CD14-positive monocyte (primary cell): ENCODE data around the gene ME1. TPM values are rescaled to one million over a fixed set of nuclear protein-coding genes. Genes with fewer than 3 reads are reported as not detected.

ENCODE experiments used
- DNase-seq, 3 donors: peaks; one replicate each; pipeline ENCODE4 v3.0.0-alpha.2; 2011 to 2022
- H2AFZ ChIP-seq: 2 replicates; pipeline ENCODE4 v1.6.0; 2012; ENCODE audit warnings: mild to moderate bottlenecking, low read depth, low read length, inconsistent platforms; ENCODE audit not compliant: insufficient read depth, poor library complexity, severe bottlenecking
- H3K27ac ChIP-seq, 2 donors: 1 replicate in 1 of 2; 2 replicates in 1 of 2; pipeline ENCODE4 v1.5.1; 2012 to 2013; ENCODE audit warnings: low read length in 2 of 2, control low read depth in 1 of 2, inconsistent platforms in 1 of 2, low read depth in 1 of 2, mild to moderate bottlenecking in 1 of 2
- H3K27me3 ChIP-seq, 2 donors: one replicate each; pipeline versions ENCODE4 v1.6.0 to v1.6.1; 2011 to 2013; ENCODE audit warnings: low read length in 2 of 2; ENCODE audit not compliant: control insufficient read depth in 2 of 2, insufficient read depth in 2 of 2
- H3K36me3 ChIP-seq, 2 donors: replicated peaks in 1 of 2; 1 replicate in 1 of 2; 2 replicates in 1 of 2; pipeline versions ENCODE4 v1.5.1 to v1.6.1; 2012 to 2013; ENCODE audit warnings: low read length in 2 of 2, control low read depth in 1 of 2, inconsistent platforms in 1 of 2, mild to moderate bottlenecking in 1 of 2; ENCODE audit not compliant: insufficient read depth in 2 of 2, control insufficient read depth in 1 of 2
- H3K4me1 ChIP-seq, 2 donors: 1 replicate in 1 of 2; 2 replicates in 1 of 2; pipeline versions ENCODE4 v1.5.1 to v1.6.1; 2012 to 2013; ENCODE audit warnings: low read length in 2 of 2, control low read depth in 1 of 2, inconsistent platforms in 1 of 2, mild to moderate bottlenecking in 1 of 2, moderate library complexity in 1 of 2; ENCODE audit not compliant: insufficient read depth in 2 of 2, control insufficient read depth in 1 of 2
- H3K4me2 ChIP-seq: replicated peaks from 2 replicates; pipeline ENCODE3; 2012; ENCODE audit warnings: low read length, moderate library complexity, mild to moderate bottlenecking; ENCODE audit not compliant: poor library complexity, severe bottlenecking; ENCODE audit errors: extremely low read depth
- H3K4me3 ChIP-seq, 3 experiments: fragments of 200-600 bp in 1 of 3; sonication (generic) in 1 of 3; replicated peaks in 1 of 3; 1 replicate in 2 of 3; 2 replicates in 1 of 3; pipeline ENCODE4 v1.5.1; 2011 to 2013; ENCODE audit warnings: low read length in 3 of 3, mild to moderate bottlenecking in 3 of 3, control low read depth in 2 of 3, low read depth in 2 of 3, inconsistent platforms in 1 of 3, moderate library complexity in 1 of 3
- H3K79me2 ChIP-seq: 2 replicates; pipeline ENCODE4 v1.6.0; 2012; ENCODE audit warnings: mild to moderate bottlenecking, control low read depth, inconsistent platforms, low read length, moderate library complexity; ENCODE audit not compliant: insufficient read depth
- H3K9ac ChIP-seq: 2 replicates; pipeline ENCODE4 v1.6.0; 2017; ENCODE audit warnings: low read length, mild to moderate bottlenecking; ENCODE audit not compliant: insufficient read depth, poor library complexity, severe bottlenecking
- H3K9me3 ChIP-seq, 2 donors: replicated peaks in 1 of 2; 1 replicate in 1 of 2; 2 replicates in 1 of 2; pipeline versions ENCODE4 v1.5.1 to v1.6.1; 2012 to 2013; ENCODE audit warnings: low read length in 2 of 2, control low read depth in 1 of 2; ENCODE audit not compliant: control insufficient read depth in 1 of 2, insufficient read depth in 1 of 2
- H4K20me1 ChIP-seq: 2 replicates; pipeline ENCODE4 v1.6.0; 2012; ENCODE audit warnings: mild to moderate bottlenecking, low read length, control low read depth, moderate library complexity; ENCODE audit not compliant: insufficient read depth
- H3K27ac Mint-ChIP-seq, 7 donors: one replicate each; pipeline ENCODE4 v1.8.0; 2020; ENCODE audit warnings: mild to moderate bottlenecking in 7 of 7, mixed read lengths in 7 of 7, moderate library complexity in 6 of 7, inconsistent platforms in 2 of 7
- H3K27me3 Mint-ChIP-seq, 3 donors: one replicate each; pipeline ENCODE4 v1.8.0; 2021 to 2022; ENCODE audit warnings: low read depth in 3 of 3, mild to moderate bottlenecking in 3 of 3, mixed read lengths in 3 of 3, moderate library complexity in 3 of 3, inconsistent platforms in 1 of 3
- H3K36me3 Mint-ChIP-seq, 2 donors: one replicate each; pipeline ENCODE4 v1.8.0; 2020; ENCODE audit warnings: mixed read lengths in 2 of 2, inconsistent platforms in 1 of 2, mild to moderate bottlenecking in 1 of 2
- H3K4me1 Mint-ChIP-seq: one replicate; pipeline ENCODE4 v1.8.0; 2020; ENCODE audit warnings: mild to moderate bottlenecking, mixed read lengths
- H3K4me3 Mint-ChIP-seq, 2 donors: one replicate each; pipeline ENCODE4 v1.8.0; 2020; ENCODE audit warnings: mild to moderate bottlenecking in 2 of 2, mixed read lengths in 2 of 2, moderate library complexity in 1 of 2
- H3K9me3 Mint-ChIP-seq, 7 donors: one replicate each; pipeline ENCODE4 v1.8.0; 2020 to 2022; ENCODE audit warnings: mixed read lengths in 7 of 7, mild to moderate bottlenecking in 6 of 7, moderate library complexity in 6 of 7, inconsistent platforms in 2 of 7
- CTCF ChIP-seq: fragments of 200-600 bp; IDR thresholded peaks from one replicate; pipeline ENCODE4 v1.8.0; 2022; ENCODE audit warnings: antibody characterized with exemption, mild to moderate bottlenecking
- WGBS: methylation state at CpG from one replicate; pipeline ENCODE4 v1.1.5; 2013; ENCODE audit warnings: missing lambda C conversion rate; ENCODE audit not compliant: insufficient coverage; 5-methylcytosine and 5-hydroxymethylcytosine counted together
- intact Hi-C, 2 donors: fragments of 100-400 bp; cut with micrococcal nuclease; formaldehyde crosslinking; loops; one replicate each; pipeline versions ENCODE4 v1.15.0 to v1.15.1; 2023
- polyA plus RNA-seq, 3 donors: library from polyadenylated mRNA; depleted of rRNA in 1 of 3; unstranded in 2 of 3; stranded (reverse) in 1 of 3; fragments of 300-500 nt in 2 of 3; fragments of >200 nt in 1 of 3; fragmentation: Illumina TruSeq in 2 of 3; gene quantifications; 1 replicate in 2 of 3; 2 replicates in 1 of 3; pipeline ENCODE4 v1.2.3, GENCODE V29; 2012 to 2021

ME1 gene
- polyA plus RNA-seq, 3 donors, result 1.3 to 4.0 (median 2.1) TPM

DNA sequence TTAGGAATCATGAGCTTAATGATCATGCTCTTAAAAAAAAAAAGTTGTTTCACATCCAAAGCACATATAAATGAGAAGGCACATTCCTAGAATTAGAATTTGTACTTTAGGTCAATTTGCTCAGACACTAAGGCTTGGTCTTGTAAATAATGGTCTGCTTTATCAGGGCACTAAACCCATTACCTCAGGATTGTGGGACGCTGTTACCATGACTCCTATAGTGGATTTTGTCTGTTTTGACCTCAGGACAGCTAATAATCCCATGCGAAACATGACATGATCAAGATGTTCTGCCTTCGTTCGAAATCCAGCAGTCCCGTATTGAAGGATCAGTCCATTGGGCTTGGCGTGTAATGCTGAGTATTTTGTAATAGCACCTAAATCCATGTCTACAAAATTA is 240.2 kb downstream of the ME1 start:
- peaks cover 25 to 28% of the 10 kb centered on the region in 2 donors for H3K36me3 Mint-ChIP-seq
- no peak overlapping the region for H3K9ac ChIP-seq
- no peak overlapping the region for H3K27ac ChIP-seq
- no peak overlapping the region for H3K4me3 ChIP-seq
- WGBS, result 100% methylated on average over 1 of the region's 6 CpGs
- no peak for TF ChIP-seq CTCF
- H3K4me2 ChIP-seq, result no peak overlapping the region
- H3K36me3 ChIP-seq, result peaks cover 16 to 40% of the 10 kb centered on the region in 2 donors
- H3K9me3 ChIP-seq, result no peaks in the 10 kb centered on the region
- H4K20me1 ChIP-seq, result no peaks in the 10 kb centered on the region
- H3K27me3 ChIP-seq, result peaks cover 0 to 7% of the 10 kb centered on the region in 2 donors
- DNase-seq, result no peak
- peaks cover 14 to 21% of the 10 kb centered on the region in 2 donors for H3K4me1 ChIP-seq
- intact Hi-C loops, result loop anchor here (5.0 to 10.0 kb wide), 2 partner anchors 123 to 946 kb away; partner anchors contain the start of genes DOP1A (in 2 of the 2), UBE3D (in 2 of the 2) and IBTK (in 1 of the 2)
- no peak overlapping the region for H2AFZ ChIP-seq
- no peak overlapping the region for H3K27ac Mint-ChIP-seq
- H3K27me3 Mint-ChIP-seq, result peaks cover 0 to 8% (median 7%) of the 10 kb centered on the region in 3 donors
- H3K9me3 Mint-ChIP-seq, result no peaks in the 10 kb centered on the region
- peaks cover 19% of the 10 kb centered on the region for H3K79me2 ChIP-seq
- H3K4me3 Mint-ChIP-seq, result no peak overlapping the region
- H3K4me1 Mint-ChIP-seq, result peaks cover 18% of the 10 kb centered on the region

DNA sequence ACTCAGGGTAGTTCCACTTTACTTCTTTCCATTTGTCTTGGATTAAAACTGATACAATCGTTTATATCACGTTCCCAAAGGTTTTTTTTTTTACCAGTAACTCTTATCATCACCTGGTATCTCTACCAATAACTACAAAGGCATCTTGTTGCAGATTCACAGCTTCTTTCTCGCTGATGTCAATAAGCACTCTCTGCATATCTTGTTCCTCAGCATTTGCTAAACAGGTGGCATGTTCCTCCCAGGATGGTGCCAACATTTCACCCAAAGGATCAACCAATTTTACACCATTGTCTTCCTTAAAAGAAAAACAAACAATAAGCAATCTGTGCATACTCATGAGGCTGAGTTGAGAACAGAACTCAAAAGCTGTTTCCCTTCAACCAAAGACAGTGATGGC is 242.3 kb downstream of the ME1 start:
- no peak overlapping the region for H3K27ac ChIP-seq
- H3K27me3 ChIP-seq, result no peaks in the 10 kb centered on the region
- H2AFZ ChIP-seq, result no peak overlapping the region
- DNase-seq, result no peak
- peaks cover 10% of the 10 kb centered on the region for H3K4me1 Mint-ChIP-seq
- intact Hi-C loops, result no loop called here
- no peak overlapping the region for H3K4me3 Mint-ChIP-seq
- H3K9ac ChIP-seq, result no peak overlapping the region
- peaks cover 26 to 60% of the 10 kb centered on the region in 2 donors for H3K36me3 ChIP-seq
- TF ChIP-seq CTCF, result no peak
- no peaks in the 10 kb centered on the region for H4K20me1 ChIP-seq
- peaks cover 0 to 1% (median 0%) of the 10 kb centered on the region in 7 donors for H3K9me3 Mint-ChIP-seq
- H3K4me3 ChIP-seq, result no peak overlapping the region
- H3K27ac Mint-ChIP-seq, result no peak overlapping the region
- H3K36me3 Mint-ChIP-seq, result peaks cover 40 to 47% of the 10 kb centered on the region in 2 donors
- H3K4me1 ChIP-seq, result peaks cover 6 to 11% of the 10 kb centered on the region in 2 donors
- H3K9me3 ChIP-seq, result no peaks in the 10 kb centered on the region
- no peak overlapping the region for H3K4me2 ChIP-seq
- WGBS, result 95% methylated on average over 3 of the region's 3 CpGs
- peaks cover 18% of the 10 kb centered on the region for H3K79me2 ChIP-seq
- H3K27me3 Mint-ChIP-seq, result no peaks in the 10 kb centered on the region
